HG02973 (cell line): ENCODE measurements around the gene TLCD4.
"Not testable (repeated sequence)": the region's sequence is repeated elsewhere in the genome, so short reads cannot be mapped to it uniquely, and the experiment has no call there.

Experiments used
- ATAC-seq: cut with Tn5 transposase; IDR thresholded peaks from one replicate; pipeline ENCODE4 v1.9.1; 2021; ENCODE audit warnings: moderate library complexity; ENCODE audit not compliant: unreplicated experiment

The TLCD4 gene

GRCh38 chr1:95145493-95145892, 28.3 kb downstream of the TLCD4 start:
- ATAC-seq, result no peak

GRCh38 chr1:95146637-95147036, 29.5 kb downstream of the TLCD4 start:
- peak; percentile 73 for ATAC-seq

GRCh38 chr1:95154096-95154495, 36.9 kb downstream of the TLCD4 start:
- no peak for ATAC-seq

- ATAC-seq, result not testable (repeated sequence)
Observed at GRCh38 chr1:95165569-95165968, 48.4 kb downstream of the TLCD4 start.
